ENCODE results near the gene MAB21L4.

MAB21L4 gene

DNA sequence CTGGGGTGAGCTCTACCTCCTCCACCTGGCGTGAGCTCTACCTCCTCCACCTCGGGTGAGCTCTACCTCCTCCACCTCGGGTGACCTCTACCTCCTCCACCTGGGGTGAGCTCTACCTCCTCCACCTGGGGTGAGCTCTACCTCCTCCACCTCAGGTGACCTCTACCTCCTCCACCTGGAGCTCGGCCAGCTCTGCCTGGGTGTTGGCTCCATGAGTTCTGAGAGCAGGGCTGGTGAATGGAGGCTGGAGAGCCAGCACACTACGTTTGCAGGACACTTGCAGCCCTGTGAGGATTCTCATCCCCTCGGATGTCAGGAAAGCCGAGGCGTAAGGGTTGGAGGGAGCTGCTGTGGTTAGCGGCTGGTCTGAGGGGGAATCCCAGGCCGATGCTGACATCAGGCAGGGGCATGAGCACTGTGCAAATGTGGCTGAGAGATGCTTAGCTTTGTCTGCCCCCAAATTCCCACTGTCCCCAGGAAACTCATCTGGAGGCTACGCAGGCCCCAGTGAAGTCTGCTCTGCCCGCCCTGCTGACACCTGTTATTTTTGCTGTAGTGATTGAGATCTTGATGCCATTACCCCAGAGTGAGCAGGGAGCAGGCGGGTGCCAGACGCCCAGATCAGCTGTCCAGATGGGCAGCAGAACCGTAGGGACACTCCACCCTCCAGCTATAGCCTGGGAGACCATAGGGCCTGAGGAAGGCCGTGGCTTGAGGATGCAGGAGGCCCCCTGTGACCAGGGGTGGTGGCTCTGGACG is 13.4 kb upstream of the MAB21L4 start:
- DNase-seq, result no peak

DNA sequence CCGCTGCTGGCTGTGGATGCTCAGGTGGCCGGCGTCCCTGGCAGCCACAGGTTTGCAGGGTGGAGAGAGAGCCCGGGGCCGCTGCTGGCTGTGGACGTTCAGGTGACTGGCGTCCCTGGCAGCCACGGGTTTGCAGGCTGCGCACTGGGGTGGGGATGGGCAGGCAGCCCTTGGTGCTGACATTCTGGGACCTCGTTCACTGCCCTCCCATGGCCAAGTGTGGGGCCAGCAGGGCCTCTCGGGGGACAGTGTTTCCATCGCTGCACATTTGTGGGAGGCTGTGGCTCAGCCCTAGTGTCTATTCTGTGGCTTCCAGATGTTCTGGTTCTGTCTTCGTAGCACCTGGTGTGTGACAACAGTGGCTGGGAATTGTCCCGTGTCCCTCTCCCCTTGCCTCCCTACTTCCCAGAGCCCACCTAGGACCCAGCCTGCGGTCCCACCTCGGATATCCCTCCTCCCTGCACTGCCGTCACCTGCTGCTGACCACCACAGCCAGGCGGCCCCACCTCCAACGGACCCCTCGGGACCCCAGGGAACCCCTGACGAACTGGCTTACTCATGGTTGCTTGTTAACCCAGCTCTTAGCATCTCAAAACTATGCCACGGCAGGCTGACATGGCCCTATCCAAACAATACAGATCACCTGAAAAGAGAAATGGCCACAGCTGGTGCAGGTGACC is 11.1 kb upstream of the MAB21L4 start:
- no peak for DNase-seq

DNA sequence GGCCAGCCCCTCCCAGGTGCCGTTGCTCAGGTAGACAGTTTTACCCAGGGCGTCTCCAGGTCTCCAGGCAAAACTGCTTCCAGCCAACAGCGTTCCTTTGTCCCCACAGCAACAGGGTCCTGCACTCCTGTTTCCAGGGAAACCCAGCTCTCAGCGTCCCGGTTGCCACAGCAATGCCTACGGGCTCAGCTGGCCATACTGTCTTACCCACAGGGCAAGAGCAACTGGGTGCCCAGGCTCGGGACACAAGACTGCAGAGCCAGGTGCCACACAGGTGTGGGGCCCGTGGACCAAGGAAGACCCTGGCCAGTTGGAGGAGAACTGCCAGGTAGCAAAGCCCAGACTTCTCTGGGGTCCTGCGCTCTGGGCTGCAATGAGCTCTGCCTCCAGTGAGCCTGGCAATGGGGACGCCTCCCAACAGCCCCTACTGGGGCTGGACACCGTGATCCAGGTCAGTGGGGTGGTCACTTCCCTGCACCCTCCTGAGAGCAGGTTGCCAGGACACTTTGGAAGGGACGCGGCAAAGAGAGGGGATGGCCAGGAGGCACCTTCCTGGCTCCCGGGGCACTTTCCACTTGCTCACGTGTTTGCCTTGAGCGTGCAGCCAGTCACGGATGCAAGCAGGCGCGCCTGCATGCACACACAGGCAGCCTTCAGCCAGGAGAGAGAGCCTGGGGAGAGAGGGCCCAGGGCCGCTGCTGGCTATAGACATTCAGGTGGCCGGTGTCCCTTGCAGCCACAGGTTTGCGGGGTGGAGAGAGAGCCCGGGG is 10.4 kb upstream of the MAB21L4 start, which contains the start of gene CROCC2:
TSS of gene CROCC2 (plus strand) at position 196 of the 770 bp plus-strand sequence. CDS start at position 374, 178 bp downstream.
- DNase-seq, result peak; percentile 8

DNA sequence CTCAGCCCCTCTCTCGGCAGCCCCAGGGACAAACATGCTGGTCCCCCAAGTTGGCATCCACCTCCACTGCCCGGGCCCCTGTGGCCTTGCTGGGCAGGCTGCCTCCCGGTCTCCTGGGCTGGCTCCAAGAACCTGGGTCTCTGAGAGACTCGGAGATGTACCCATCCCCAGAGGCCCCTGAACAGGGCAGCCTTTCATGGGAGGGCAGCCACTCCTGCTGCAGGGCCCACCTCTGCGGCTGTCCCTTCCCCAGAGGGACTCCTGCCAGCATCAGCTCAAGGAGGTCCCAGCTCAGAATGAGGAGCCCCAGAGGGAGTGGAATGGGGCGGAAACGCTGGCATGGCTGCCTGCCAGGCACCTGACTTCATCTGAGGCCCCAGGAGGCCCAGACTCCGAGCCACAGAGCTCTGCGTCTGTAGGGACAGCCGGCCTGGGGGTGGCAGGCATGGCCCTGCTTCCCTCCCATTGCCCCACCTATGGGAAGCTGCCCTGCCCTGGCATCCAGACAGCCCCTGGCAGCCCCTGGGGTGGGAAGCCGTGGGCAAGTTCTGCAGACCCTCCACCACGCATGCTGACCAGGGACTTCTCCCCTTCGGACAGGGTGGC is 9.3 kb upstream of the MAB21L4 start:
- DNase-seq, result no peak

DNA sequence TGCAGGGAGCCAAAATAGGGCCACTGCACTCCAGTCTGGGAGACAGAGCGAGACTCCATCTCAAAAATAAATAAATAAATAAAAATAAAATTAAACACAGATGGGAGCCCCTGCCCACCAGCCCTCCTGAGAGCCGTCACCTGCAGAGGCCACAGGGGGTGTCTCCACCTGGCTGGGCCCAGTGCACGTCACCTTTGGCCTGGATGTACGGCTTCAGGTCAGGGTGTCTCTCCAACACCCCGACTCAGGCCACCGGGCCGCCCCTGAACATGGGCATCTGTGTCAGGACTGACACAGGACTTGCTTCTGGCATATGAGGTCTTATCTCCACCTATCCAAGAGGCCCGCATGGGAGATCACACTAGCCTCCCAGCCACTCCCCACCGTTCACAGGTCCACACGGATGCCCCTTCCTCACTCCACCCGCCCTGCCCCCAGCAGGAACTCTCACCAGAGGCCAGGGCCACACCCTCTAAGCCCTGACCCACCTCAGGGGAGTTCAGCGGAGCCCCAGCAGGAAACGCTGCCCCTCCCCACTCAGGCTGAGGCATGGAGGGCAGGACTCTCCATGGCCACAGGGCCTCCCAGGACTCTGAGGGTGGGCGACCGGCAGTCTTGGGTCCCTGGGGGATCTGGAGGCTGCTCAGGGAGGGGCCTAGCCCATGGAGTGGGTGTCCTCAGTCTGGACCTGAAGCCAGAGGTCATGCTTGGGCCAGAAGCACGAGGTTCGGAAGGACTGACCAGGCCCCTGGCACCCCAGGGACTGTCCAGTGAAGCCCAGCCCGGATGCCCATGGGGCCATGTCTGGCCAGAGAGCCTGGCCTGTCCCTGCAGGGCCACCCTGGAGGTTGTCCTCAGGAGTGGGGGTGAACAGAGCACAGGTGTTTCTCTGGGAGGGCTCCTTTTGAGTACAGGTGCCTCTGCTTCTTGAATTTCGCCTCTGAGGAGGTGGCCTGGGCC is 8.5 kb upstream of the MAB21L4 start:
- no peak for DNase-seq

DNA sequence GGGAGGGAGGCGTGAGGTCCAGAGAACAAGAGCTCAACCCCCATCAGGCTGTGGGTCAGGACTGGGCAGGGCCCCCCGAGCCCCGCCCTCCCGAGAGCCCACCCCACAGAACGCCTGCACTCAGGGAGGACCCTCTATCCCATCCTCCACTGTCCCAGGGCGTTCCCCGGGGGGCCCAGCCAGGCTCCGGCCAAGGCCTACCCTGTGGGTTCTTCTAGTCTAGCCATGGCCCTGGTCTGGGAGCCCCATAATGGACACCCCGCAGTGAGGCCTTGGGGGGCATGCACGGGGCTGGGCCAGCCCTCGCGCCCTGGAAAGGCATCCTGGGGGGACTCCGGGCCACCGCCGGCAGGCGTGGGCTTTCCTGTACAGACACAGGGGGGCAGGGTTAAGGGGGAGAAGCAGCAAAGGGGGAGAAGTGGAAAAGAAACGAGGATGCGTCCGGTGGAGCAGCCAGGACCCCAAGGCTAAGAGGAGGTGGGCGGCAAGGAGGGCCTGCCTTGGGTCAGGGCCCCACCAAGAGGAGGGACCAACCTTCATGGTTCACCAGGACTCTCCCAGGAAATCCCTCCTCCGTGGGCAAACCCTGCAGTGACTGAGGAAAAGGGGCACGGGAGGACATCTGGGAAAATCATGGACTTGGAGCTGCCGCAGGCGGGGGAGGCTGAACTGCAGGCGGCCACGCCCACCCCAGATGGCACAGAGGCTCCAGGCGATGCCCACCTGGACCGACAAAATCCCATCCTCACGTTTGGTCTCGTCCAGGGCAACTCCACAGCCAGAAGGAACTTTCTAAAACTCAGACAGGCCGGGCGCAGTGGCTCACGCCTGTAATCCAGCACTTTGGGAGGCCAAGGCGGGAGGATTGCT is 7.5 kb upstream of the MAB21L4 start:
- no peak for DNase-seq

DNA sequence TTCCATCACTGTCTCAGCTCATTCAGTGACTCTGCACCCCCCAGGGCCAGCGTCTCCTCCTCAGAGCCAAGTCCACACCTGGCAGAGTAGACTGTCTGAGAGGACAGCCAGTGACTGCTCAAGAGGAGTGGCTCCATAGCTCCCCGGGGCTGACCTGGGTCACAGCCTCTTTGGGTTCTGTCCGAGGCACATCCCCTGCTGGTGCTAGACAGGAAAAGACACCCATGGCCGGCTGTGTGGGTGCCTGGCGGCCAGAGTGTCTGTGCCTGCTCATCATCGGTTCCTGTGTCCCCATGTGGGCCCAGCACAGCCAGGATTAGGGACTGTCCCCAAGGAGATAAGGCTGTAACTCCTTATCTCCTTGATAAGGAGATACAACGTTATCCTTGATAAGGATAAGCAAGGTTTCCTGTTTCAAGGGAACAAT is 6.7 kb upstream of the MAB21L4 start:
- no peak for DNase-seq

DNA sequence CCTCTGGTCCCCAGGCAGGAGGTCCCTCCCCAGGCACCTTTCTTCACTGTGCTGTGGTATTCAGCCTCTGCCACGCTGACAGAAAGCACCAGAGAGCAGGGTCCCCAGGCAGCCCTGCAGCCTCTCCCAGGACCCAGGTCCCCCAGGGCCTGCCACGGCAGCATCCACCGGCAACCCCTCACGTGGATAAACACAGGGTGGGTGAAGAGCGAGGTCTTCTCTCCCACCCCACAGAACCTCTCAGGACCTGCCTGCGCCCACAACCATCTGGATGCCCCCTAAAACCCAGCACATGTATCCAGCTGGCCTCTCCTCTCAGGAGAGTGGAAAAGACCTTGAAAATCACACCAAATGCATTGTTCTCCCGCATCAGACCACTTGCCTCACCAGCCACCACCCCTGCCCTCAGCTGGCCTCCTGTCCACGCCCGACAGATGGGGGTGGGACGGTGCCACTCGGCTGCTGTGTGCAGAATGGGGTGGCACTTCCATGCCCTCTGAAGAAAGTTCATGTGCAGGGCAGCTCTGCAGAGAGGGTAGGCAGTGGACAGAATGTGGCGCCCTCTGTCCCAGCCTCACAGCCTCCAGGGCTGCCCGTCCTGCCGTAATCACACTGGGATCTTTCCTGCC is 6.1 kb upstream of the MAB21L4 start:
- no peak for DNase-seq

DNA sequence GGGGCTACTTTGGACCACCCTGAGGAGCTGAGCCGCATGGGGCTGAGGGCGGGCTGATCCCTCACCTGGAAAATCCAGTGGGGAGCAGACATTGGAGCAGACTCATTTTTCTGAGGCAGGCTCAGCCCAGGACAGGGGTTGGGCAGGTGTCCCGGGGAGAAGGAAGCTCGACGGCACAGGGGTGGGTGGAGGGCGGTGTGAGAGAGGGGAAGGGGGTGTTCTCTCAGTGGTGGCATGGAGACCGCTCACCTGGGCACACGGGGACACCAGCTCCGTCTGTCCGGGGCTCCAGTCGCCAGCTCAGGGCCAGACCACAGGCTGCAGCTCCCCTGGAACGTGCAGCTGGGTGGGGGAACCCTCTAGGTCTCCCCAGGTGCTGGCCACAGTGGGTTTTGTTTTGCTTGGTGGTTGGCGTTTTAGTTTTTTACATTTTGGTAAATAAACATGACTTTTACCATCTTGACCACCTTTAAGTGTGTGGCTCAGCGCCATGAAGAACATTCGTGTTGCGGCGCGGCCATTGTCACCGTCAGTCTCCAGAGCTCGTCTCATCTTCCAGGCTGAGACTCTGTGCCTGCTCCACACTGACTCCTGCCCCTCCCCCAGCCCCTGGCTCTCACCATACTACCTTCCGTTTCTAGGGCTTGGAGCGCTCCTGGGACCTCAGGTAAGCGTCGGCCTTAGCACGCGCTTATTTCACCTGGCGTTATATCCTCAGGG is 4.3 kb upstream of the MAB21L4 start:
- no peak for DNase-seq

DNA sequence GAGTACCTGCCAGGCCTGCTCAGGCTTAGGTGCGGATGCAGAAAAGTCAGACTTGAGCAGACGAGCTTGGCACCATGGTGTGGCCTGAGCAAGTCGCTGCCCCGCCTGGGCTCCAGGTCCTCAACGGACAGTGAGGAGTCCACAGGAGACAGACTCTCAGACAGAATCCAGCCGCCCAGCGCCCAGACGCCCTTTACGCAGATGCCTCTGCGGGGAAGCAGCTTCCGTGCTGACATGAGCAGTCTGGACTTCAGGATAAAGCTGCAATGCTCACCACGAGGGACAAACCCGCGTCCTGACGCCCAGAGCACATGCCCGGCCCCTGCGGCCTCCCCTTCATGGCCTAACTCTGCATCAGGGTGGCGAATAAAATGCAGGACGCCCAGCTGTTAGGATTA is 3.5 kb upstream of the MAB21L4 start:
- DNase-seq, result no peak

DNA sequence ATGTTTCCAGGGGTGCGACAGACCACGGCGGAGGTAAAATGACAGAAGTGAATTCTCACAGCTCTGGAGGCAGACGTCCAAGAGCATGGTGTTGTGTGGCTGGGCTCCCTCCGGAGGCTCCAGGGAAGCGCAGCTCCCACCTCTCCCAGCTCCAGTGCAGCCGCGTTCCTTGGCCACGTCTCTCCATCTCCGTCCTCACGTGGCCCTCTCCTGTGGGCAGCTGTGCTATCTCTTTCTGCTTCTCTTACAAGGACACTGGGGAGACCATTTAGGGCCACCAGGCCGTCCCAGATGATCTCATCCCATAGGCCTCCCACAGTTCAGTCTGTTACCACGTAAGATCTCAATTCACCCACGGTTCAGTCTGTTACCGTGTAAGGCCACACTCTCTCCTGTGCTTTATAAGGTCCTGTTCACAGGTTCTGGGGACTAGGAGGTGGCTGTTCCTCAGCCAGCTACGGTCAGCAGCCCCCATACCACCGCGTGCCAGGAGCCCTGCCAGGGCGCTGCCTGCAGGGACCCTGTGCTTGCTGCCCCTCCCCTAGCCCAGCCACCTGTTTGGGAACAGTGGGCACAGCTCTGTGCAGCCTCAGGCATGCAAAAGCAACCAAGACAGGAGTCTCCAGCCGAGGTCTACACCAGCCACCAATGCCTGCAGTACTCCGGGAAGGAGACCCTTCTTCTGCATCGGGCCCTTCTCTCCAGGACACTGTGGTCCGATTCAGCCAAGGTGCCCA is 2.9 kb upstream of the MAB21L4 start:
- no peak for DNase-seq

DNA sequence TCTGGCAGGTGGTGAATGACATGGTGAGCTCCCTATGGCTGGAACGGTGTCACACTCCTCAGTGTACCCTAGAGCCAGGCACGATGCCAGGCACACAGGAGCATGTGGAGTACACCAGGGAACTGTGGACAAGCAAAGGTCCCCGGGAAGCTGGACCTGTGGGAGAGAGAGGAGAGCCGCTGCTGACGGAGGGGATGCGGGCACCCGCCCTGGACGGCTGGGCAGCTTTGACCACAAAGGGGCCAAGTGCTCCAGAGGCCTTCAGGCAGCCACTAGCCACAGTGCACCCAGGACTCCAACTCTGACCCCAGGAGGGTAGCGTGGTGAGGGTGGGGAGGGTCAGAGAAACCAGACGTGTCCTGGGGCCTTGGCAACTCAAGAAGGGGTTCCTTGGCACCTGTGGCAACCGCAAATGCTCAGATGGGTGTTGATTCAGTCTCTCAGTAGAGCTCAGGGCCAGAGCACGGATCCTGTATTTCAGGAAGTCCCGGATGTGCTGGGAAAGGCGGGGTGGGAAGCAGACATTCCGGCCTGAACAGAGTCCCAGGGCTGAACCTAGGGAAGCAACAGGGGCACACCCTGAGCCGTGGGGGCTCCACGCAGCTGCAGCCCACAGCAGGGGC is 2.3 kb upstream of the MAB21L4 start:
- DNase-seq, result no peak

DNA sequence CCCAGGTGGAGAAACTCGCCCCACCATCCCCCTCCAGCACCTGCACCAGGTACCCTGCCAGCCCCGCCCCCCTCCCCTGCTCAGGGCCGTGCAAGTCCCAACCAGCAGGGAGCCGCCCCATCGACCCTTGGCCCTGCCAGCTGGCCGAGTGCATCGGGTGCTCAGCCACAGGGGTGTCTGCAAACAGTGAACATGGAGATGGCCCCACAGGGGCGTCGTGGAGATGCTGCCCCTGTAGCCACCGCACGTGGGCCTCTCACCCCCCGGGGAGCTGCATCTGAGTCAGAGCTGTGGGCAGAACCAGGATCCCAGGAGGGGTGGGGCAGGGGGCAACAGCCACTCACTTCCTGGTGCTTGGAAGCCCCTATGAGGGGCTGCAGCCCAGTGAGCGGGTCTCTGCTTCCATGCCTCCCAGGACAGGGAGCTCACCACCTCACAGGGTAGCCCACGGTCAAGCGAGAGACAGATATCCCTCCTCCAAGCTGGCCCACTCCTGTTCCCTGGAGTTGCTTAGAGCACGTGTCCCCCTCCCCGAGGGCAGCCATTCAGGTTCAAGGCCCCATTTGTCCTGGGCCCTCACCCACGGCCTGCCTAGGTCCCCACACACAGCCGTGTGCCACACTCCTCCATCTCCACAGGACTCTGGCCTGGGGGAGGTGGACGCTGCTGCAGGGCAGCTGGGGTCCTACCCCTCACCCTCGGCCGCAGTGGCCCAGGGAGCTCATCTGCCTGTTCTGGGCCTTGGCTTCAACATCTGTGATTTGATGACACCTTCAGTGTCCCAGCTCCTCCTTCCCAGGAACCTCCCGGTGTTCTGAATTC is 1.1 kb upstream of the MAB21L4 start:
- DNase-seq, result no peak

DNA sequence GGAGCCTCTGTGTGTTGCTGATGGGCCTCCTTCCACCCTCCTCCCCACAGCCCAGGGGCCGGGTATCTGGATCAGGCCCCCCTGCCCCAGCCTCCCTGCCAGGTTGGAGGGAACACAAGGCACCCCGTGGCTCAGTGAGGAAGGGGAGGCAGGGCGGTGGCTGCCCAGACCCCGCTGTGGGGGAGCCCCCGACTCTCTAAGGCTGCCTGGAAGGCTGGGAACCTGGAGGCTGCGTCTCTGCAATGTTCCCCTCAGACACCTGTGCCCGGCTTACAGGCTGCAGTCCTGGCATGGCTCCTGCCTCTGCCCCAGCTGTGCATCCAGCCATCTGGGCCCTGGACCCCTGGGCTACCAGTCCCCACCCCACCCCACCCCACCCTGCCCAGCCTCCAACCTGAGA is 438 bp upstream of the MAB21L4 start:
- no peak for DNase-seq

DNA sequence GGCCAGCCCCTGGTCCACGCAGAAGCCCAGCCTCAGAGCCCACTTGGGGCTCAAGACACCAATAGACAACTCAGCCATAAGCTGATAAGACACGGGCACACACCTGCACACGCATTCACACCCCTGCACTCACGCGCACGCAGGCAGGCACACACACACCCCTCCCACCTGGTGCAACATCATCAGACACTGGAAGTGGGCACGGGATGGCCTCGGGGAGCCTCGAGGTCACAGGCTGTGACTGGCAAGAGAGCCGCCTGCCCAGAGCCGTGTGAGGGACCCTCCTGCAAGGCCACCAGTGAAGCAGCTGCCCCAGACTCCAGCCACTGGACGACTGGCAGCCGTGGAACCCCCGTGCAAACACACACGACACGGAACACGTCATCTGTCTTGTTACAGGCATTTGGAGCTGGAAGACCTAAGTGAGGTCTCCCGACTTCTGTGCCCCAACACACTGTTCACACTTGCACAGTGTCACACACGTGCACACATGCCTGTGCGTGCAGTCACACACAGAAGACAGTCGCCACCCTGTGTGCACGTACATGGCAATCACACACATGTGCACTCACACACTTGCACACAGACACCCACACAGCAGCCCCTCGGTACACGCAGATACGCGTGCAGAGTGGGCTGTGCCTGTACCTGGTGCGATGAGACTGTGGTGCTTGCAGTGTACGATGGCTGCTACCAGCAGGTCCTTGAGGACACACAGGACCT is 959 bp downstream of the MAB21L4 start:
- DNase-seq, result no peak

DNA sequence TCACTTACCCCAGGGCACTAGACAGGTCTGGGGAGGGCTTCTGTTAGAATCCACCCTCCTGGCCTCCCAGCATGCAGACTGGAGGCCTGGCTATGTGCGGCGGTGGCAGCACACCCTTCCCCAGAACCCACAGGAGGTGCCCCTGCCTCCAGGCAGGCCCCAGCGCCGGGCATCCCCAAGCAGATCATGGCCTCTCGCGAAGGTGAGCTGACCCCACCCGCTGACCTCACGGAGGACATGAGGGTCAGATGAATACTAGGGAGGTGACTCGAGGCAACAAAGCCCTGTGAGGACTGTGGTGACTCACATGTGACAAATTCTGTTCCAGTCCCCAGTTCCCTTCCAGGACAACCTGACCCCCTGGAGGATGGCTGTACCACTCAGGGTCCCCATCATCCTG is 1.9 kb downstream of the MAB21L4 start:
- DNase-seq, result no peak

DNA sequence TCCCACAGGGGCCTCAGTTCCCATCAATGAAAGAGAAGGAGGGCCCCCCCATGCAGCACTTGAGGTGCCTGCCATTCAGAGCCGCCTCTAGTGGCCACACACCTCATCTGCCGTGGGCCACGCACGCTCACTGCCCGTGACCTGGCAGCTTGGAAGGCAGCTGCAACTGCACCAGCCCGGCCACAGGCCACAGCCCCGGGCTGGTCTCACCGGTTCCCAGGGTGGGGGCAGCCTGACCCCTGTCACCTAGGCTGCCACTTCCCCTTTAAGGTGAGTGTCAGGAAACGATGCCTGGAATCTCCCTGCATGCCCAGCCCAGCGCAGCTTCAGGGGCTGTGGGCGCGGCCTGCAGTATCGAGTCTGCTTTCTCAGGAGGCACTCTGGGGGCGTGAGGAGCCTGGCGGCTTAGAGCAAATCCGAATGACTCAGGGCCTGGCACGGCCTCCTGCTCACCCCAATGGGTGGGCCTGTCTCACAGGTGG is 2.6 kb downstream of the MAB21L4 start:
- no peak for DNase-seq
